ENCODE measurements around the gene NPTN. TPM values are rescaled to one million over a fixed set of nuclear protein-coding genes. Genes with fewer than 3 reads are reported as not detected.

NPTN gene
- polyA plus RNA-seq, 1 experiment: 195 TPM

DNA sequence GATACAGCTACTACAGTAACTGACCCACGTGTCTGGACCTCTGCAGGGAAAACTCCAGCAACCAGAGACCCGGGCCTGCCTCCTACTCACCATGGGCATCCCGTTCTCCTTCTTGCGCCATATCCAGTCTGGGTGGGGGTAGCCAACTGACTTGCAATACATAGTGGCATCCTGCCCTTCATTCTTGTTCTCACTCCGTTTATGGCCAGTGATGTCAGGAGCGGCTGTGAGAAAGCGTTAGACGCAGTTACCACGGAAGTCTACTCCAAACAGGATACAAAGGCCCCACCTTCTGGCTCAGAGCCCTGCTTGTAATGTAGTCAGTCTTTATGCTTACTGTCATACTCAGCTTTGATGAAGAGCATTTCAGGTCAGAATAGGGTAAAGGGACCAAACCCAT is 59.6 kb downstream of the NPTN start:
- H3K27ac ChIP-seq (ENCODE audit: low read depth, low read length): peak overlapping the region; percentile 66
- CTCF ChIA-PET: interaction anchor here (1.2 to 2.5 kb wide), 2 partner anchors 62 to 131 kb away, joined by 4 to 15 read pairs; no protein-coding TSS in a partner anchor
- POLR2A ChIA-PET: interaction anchor here (0.5 to 1.4 kb wide), 4 partner anchors 44 to 554 kb away, joined by 3 to 5 read pairs (median 4); no protein-coding TSS in a partner anchor
- no peaks in the 10 kb centered on the region for H3K9me3 ChIP-seq (ENCODE audit: control insufficient read depth, insufficient read depth, low read length)
- H3K4me3 ChIP-seq (ENCODE audit: low read depth, low read length): no peak overlapping the region
- DNase-seq (ENCODE audit: low read depth, low spot score): peak; percentile 82
- no peaks in the 10 kb centered on the region for H3K27me3 ChIP-seq (ENCODE audit: control insufficient read depth, insufficient read depth, low read length)
- TF ChIP-seq, protein P1, sequence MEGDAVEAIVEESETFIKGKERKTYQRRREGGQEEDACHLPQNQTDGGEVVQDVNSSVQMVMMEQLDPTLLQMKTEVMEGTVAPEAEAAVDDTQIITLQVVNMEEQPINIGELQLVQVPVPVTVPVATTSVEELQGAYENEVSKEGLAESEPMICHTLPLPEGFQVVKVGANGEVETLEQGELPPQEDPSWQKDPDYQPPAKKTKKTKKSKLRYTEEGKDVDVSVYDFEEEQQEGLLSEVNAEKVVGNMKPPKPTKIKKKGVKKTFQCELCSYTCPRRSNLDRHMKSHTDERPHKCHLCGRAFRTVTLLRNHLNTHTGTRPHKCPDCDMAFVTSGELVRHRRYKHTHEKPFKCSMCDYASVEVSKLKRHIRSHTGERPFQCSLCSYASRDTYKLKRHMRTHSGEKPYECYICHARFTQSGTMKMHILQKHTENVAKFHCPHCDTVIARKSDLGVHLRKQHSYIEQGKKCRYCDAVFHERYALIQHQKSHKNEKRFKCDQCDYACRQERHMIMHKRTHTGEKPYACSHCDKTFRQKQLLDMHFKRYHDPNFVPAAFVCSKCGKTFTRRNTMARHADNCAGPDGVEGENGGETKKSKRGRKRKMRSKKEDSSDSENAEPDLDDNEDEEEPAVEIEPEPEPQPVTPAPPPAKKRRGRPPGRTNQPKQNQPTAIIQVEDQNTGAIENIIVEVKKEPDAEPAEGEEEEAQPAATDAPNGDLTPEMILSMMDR (IDR thresholded peaks at IDR 0.05; ENCODE audit: low read depth, low read length): no peak

DNA sequence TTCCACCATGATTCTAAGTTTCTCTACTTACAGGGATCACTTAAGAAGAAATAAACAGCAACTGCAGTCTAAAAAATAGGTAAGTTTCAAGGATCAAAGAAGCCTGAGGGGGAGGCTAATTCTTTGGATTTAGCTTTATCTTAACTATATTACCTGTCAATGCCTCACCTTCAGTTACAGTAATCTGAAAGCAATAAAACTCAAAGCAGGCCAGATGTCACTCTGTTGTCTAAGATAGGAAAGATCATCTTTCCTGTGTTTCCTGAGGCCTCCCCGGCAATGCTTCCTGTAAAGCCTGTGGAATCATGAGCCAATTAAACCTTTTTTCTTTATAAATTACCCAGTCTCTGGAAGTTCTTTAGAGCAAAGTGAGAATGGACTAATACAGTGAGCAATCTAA is 60.2 kb downstream of the NPTN start:
- TF ChIP-seq, protein P1 (IDR thresholded peaks at IDR 0.05; ENCODE audit: low read depth, low read length): no peak
- ChIA-PET CTCF (interaction anchor here (0.9 to 2.5 kb wide), 2 partner anchors 13 to 63 kb away, joined by 3 to 15 read pairs; no protein-coding TSS in a partner anchor), POLR2A (interaction anchor here (0.5 to 1.4 kb wide), 4 partner anchors 45 to 555 kb away, joined by 3 to 5 read pairs (median 4); no protein-coding TSS in a partner anchor)
- H3K9me3 ChIP-seq (ENCODE audit: control insufficient read depth, insufficient read depth, low read length): no peaks in the 10 kb centered on the region
- H3K27ac ChIP-seq (ENCODE audit: low read depth, low read length): peak overlapping the region; percentile 66
- DNase-seq (ENCODE audit: low read depth, low spot score): no peak
- no peaks in the 10 kb centered on the region for H3K27me3 ChIP-seq (ENCODE audit: control insufficient read depth, insufficient read depth, low read length)
- no peak overlapping the region for H3K4me3 ChIP-seq (ENCODE audit: low read depth, low read length)

DNA sequence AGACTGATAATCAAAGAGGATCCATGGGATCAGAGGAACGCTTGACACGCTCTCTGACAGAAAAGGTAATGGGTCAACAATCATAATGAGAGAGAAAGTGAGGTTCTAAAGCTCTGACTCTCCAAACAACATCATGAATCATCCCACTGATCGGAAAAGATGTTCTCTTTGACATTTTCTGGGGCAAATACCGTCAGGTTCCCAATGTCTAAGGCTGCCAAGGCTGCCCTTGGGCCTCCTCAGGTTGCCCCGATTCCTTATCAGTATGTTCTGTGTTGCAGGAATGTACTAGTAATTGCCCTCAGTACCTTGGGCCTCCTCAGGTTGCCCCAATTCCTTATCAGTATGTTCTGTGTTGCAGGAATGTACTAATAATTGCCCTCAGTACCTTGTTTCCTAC is 60.9 kb downstream of the NPTN start:
- ChIA-PET POLR2A (no interaction called here), CTCF (interaction anchor here (0.9 to 2.1 kb wide), 4 partner anchors 12 to 128 kb away, joined by 3 to 17 read pairs (median 4); no protein-coding TSS in a partner anchor)

DNA sequence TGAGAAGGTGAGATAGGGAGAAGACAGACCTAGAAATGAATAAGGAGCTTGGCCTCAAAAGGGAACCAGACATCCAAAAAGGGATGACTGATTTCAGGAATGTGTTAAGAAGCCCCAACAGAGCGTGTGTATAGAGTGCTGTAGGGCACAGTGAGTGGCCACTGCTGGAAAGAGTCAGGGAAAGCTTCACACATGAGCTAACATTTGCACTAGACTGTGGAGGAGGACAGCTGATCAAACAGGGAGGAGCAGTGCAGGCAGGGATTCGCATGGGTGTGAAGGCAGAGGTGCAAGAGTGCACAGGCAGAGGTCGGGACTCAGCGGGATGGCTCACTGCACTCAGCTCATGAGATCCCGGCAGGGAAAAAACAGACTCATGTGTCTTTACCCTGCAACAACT is 61.8 kb downstream of the NPTN start:
- Histone ChIP-seq H3K9me3 (ENCODE audit: control insufficient read depth, insufficient read depth, low read length) (no peaks in the 10 kb centered on the region), H3K27me3 (ENCODE audit: control insufficient read depth, insufficient read depth, low read length) (no peaks in the 10 kb centered on the region), H3K4me3 (ENCODE audit: low read depth, low read length) (no peak overlapping the region), H3K27ac (ENCODE audit: low read depth, low read length) (no peak overlapping the region)
- no peak for DNase-seq (ENCODE audit: low read depth, low spot score)
- CTCF ChIA-PET: interaction anchor here (0.5 to 2.1 kb wide), 7 partner anchors 11 to 134 kb away, joined by 3 to 17 read pairs (median 4); no protein-coding TSS in a partner anchor
- POLR2A ChIA-PET: no interaction called here
- TF ChIP-seq, protein P1 (IDR thresholded peaks at IDR 0.05; ENCODE audit: low read depth, low read length): no peak

More for the DNA sequence above, 60.9 kb downstream of the NPTN start:
- H3K27ac ChIP-seq (ENCODE audit: low read depth, low read length): no peak overlapping the region
- TF ChIP-seq, protein P1 (IDR thresholded peaks at IDR 0.05; ENCODE audit: low read depth, low read length): no peak
- no peak overlapping the region for H3K4me3 ChIP-seq (ENCODE audit: low read depth, low read length)
- H3K27me3 ChIP-seq (ENCODE audit: control insufficient read depth, insufficient read depth, low read length): no peaks in the 10 kb centered on the region
- H3K9me3 ChIP-seq (ENCODE audit: control insufficient read depth, insufficient read depth, low read length): no peaks in the 10 kb centered on the region
- DNase-seq (ENCODE audit: low read depth, low spot score): no peak

DNA sequence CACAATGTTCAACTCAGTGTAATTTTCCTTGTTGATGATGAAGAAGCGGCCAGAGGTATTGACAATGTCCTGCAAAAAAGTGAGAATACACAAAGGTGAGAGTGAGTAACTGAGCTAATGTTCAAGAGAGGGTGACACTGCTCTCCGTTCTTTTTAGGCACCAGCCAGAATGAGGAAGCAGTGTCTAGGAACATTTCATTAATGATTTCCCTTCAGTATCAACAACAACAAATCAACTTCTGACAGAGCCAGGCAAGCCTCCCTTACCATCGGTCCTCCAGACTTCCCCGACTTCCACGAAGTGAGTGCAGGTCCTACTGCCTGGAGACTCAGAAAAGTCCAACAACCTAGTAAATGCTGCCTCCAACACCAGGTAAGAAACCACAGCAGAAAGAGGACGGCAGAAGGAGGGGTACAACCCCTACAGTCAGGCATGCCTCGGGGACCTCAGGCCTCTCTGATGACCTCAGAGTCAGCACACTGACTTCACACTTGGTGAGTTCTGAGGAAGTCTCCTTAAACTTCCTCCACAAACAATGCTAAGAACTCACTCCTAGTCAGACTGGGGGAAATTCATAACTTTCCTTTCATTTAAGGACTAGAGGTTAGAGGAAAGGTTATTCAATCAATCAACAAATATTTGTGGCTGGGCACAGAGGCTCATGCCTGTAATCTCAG is 62.7 kb downstream of the NPTN start:
- H3K9me3 ChIP-seq (ENCODE audit: control insufficient read depth, insufficient read depth, low read length): no peaks in the 10 kb centered on the region
- ChIA-PET POLR2A (no interaction called here), CTCF (interaction anchor here (1.1 to 2.7 kb wide), 5 partner anchors 10 to 135 kb away, joined by 3 to 17 read pairs (median 12); no protein-coding TSS in a partner anchor)
- no peak overlapping the region for H3K27ac ChIP-seq (ENCODE audit: low read depth, low read length)
- H3K4me3 ChIP-seq (ENCODE audit: low read depth, low read length): no peak overlapping the region
- no peaks in the 10 kb centered on the region for H3K27me3 ChIP-seq (ENCODE audit: control insufficient read depth, insufficient read depth, low read length)
- no peak for DNase-seq (ENCODE audit: low read depth, low spot score)
- TF ChIP-seq, protein P1 (IDR thresholded peaks at IDR 0.05; ENCODE audit: low read depth, low read length): no peak

Measured in AG04450 (cell line).